HG03558 (cell line): ENCODE data around the gene TACO1.

ENCODE experiments used
- ATAC-seq: cut with Tn5 transposase; IDR thresholded peaks from one replicate; pipeline ENCODE4 v1.9.1; 2021; ENCODE audit warnings: moderate number of reproducible peaks; ENCODE audit not compliant: unreplicated experiment; ENCODE audit errors: extremely low read depth

TACO1 gene

GRCh38 chr17:63634816-63635215 lies 34.1 kb downstream of the TACO1 start:
- no peak for ATAC-seq

- no peak for ATAC-seq
These were observed 34.6 kb downstream of the TACO1 start for GRCh38 chr17:63635290-63635689.

- no peak for ATAC-seq
These were observed 35.1 kb downstream of the TACO1 start for GRCh38 chr17:63635787-63636186.

- ATAC-seq, result no peak
These were observed 38.4 kb downstream of the TACO1 start for GRCh38 chr17:63639125-63639524.

- no peak for ATAC-seq
These were observed 39.3 kb downstream of the TACO1 start for GRCh38 chr17:63640038-63640437.

- ATAC-seq, result no peak
These were observed 41.2 kb downstream of the TACO1 start for GRCh38 chr17:63641692-63642448.

- ATAC-seq, result no peak
These were observed 44.2 kb downstream of the TACO1 start for GRCh38 chr17:63644846-63645245.

- no peak for ATAC-seq
These were observed 45.2 kb downstream of the TACO1 start for GRCh38 chr17:63645775-63646487.

- ATAC-seq, result no peak
These were observed 45.8 kb downstream of the TACO1 start for GRCh38 chr17:63646488-63646806.

GRCh38 chr17:63647065-63647725 lies 46.5 kb downstream of the TACO1 start:
- no peak for ATAC-seq

GRCh38 chr17:63647936-63648335 lies 47.2 kb downstream of the TACO1 start:
- ATAC-seq, result no peak

GRCh38 chr17:63649813-63650212 lies 49.1 kb downstream of the TACO1 start:
- no peak for ATAC-seq

- ATAC-seq, result no peak
These were observed 51.4 kb downstream of the TACO1 start for GRCh38 chr17:63652106-63652505.

- ATAC-seq, result no peak
These were observed 52.4 kb downstream of the TACO1 start for GRCh38 chr17:63653050-63653449.

- no peak for ATAC-seq
These were observed 57.1 kb downstream of the TACO1 start for GRCh38 chr17:63657786-63658185.
